GM11168 (cell line): ENCODE measurements around the gene PNKD.

Source experiments
- in situ Hi-C: fragments of 300-500 bp; cut with MboI; formaldehyde crosslinking; loops from one replicate; pipeline ENCODE4 v1.12.0; 2022; ENCODE audit warnings: low sequenced_read_pairs; ENCODE audit not compliant: unreplicated experiment

Gene PNKD

DNA sequence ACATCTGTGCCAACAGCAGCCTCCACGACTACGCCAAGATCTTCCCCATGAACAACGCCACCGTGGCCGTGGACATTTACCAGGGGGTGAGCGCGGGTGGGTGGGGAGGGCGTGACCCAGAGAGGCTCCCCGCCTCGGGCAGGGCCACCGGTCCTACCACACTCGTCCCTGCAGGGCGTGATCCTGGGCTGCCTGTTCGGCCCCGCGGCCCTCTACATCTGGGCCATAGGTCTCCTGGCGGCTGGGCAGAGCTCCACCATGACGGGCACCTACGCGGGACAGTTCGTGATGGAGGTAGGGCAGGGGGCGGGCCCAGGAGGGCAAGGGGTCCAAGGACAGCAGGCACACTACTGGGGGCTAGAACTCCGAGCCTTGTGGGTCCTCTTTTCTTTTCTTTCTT lies 120.9 kb downstream of the PNKD start:
- in situ Hi-C loops = loop anchor here (10.0 kb wide), 1 partner anchor 86 kb away; no protein-coding TSS in a partner anchor

DNA sequence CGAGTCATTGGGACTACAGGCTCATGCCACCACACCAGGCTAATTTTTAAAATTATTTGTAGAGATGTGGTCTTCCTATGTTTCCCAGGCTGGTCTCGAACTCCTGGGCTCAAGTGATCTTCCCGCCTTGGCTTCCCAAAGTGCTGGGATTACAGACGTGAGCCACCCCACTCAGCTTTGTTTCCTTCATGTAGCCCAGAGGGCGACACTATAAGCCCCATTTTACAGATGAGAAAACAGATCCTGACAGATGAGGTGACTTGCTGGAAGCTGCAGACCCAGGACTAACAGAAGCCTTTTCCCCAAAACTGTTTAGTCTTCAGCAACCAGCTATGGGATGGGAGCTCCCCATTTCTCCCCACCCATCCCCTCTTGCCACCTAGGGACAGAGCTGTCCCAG lies 122.1 kb downstream of the PNKD start:
- in situ Hi-C loops = loop anchor here (10.0 kb wide), 1 partner anchor 88 kb away; no protein-coding TSS in a partner anchor

DNA sequence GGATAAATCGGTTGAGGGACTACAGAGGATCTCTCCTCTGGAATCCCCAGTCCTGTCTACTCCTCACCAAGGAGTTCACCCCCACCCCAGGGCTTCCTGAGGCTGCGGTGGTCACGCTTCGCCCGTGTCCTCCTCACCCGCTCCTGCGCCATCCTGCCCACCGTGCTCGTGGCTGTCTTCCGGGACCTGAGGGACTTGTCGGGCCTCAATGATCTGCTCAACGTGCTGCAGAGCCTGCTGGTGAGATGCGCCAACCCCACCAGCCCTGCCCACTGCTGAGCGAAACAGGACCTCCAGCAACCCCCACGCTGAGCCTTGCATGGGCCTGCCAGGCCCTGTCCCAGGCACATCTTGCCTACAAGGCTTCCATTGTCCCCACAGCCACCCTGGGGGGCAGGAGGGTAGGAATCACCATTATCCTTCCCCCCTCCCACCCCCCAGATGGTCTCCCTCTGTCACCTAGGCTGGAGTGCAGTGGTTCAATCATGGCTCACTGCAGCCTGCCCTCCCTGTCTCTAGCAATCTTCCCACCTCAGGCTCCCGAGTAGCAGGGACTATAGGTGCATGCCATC lies 122.7 kb downstream of the PNKD start:
- in situ Hi-C loops = loop anchor here (10.0 kb wide), 1 partner anchor 88 kb away; no protein-coding TSS in a partner anchor

GRCh38 chr2:218393750-218394290 lies 123.5 kb downstream of the PNKD start:
- in situ Hi-C loops = loop anchor here (10.0 kb wide), 1 partner anchor 89 kb away; no protein-coding TSS in a partner anchor

GRCh38 chr2:218394298-218395089 lies 124.2 kb downstream of the PNKD start:
- in situ Hi-C loops = loop anchor here (10.0 kb wide), 1 partner anchor 90 kb away; no protein-coding TSS in a partner anchor

- in situ Hi-C loops = loop anchor here (10.0 kb wide), 1 partner anchor 90 kb away; no protein-coding TSS in a partner anchor
These were observed 124.7 kb downstream of the PNKD start for GRCh38 chr2:218395090-218395444.

GRCh38 chr2:218395456-218395825 lies 125.1 kb downstream of the PNKD start:
- in situ Hi-C loops = loop anchor here (10.0 kb wide), 1 partner anchor 91 kb away; no protein-coding TSS in a partner anchor

- in situ Hi-C loops = loop anchor here (10.0 kb wide), 1 partner anchor 91 kb away; no protein-coding TSS in a partner anchor
These were observed 125.7 kb downstream of the PNKD start for GRCh38 chr2:218395826-218396687.
